Testis (tissue), 2 donors: ENCODE measurements around the gene RGS11.

Source experiments
- CTCF ChIP-seq, 3 experiments: fragments of 450-650 bp in 2 of 3; fragments of 200-600 bp in 1 of 3; sonication (generic) in 1 of 3; IDR thresholded peaks; one replicate each; pipeline ENCODE4 v1.5.1; 2016 to 2019; ENCODE audit warnings: antibody characterized with exemption in 3 of 3, mild to moderate bottlenecking in 2 of 3, moderate library complexity in 1 of 3
- POLR2A ChIP-seq: fragments of 450-650 bp; IDR thresholded peaks from one replicate; pipeline ENCODE4 v1.6.1; 2017; ENCODE audit warnings: antibody characterized with exemption, mild to moderate bottlenecking, moderate library complexity

GRCh38 chr16:228151-228851, 47.4 kb downstream of the RGS11 start:
- TF ChIP-seq CTCF (IDR thresholded peaks at IDR 0.05), result no peak
- TF ChIP-seq POLR2A, result no peak
